ENCODE measurements around the gene NENF. TPM values are rescaled to one million over a fixed set of nuclear protein-coding genes. Genes with fewer than 3 reads are reported as not detected.
A peak's percentile ranks its signal among the peaks of the same experiment; 100 is the strongest.
"Not testable (repeated sequence)": the region's sequence is repeated elsewhere in the genome, so short reads cannot be mapped to it uniquely, and the experiment has no call there.

The NENF gene
- 19.9 and 23.3 TPM in 2 replicates for total RNA-seq

GRCh38 chr1:212432661-212433576 is at the start of gene NENF:
NENF (plus strand) TSS chr1:212432920; CDS start chr1:212432944, 24 bp downstream.
- no peak for DNase-seq (ENCODE audit: low read depth, low spot score)

DNA sequence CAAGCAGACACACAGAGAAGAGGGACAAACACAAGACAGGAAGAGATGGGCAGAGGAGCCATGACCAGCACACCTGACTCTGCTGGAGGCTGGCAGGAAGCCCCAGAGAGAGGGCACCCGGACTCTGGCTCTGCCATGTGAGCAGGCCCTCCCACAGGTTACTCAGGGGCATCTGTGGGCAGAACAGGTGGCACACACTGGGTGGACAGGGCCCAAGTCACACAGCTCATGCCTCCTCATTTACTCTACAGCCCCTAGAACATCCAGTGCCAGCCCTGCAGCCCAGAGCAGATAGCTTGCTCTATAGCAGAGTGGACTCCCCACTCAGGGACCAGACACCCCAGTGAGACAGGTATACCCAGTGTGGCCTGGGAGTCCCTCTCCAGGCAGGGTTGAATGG is 46.7 kb upstream of the NENF start:
- no peak for DNase-seq (ENCODE audit: low read depth, low spot score)

GRCh38 chr1:212388985-212389716 is 43.6 kb upstream of the NENF start:
- DNase-seq (ENCODE audit: low read depth, low spot score) = no peak

DNA sequence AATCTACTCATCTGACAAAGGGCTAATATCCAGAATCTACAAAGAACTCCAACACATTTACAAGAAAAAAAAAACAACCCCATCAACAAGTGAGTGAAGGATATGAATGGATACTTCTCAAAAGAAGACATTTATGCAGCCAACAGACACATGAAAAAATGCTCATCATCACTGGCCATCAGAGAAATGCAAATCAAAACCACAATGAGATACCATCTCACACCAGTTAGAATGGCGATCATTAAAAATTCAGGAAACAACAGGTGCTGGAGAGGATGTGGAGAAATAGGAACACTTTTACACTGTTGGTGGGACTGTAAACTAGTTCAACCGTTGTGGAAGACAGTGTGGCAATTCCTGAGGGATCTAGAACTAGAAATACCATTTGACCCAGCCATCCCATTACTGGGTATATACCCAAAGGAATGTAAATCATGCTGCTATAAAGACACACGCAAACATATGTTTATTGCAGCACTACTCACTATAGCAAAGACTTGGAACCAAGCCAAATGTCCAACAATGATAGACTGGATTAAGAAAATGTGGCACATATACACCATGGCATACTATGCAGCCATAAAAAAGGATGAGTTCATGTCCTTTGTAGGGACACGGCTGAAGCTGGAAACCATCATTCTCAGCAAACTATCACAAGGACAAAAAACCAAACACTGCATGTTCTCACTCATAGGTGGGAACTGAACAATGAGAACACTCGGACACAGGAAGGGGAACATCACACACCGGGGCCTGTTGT is 36.9 kb upstream of the NENF start:
- not testable (repeated sequence) for DNase-seq (ENCODE audit: low read depth, low spot score)

GRCh38 chr1:212396638-212397037 is 36.1 kb upstream of the NENF start:
- no peak for DNase-seq (ENCODE audit: low read depth, low spot score)

DNA sequence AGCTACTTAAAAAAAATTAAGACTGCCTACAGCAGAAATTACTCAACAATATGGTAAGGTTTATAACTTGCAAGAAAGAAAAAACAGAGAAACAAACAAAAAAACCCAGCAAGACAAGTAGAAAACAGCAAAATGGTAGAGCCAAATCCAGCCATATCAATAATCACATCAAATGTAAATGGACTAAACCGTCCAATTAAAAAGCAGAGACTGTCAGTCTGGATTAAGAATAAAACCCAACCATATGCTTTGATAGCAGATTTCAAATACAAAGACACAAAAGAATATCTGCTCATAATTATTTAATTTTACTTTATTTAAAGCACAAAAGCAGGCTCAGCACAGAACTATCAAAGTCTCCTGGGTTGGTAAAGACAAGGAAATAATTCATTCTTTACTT is 35.5 kb upstream of the NENF start:
- DNase-seq (ENCODE audit: low read depth, low spot score) = no peak

- DNase-seq (ENCODE audit: low read depth, low spot score) = no peak
These were observed 31.7 kb upstream of the NENF start for GRCh38 chr1:212401042-212401441.

DNA sequence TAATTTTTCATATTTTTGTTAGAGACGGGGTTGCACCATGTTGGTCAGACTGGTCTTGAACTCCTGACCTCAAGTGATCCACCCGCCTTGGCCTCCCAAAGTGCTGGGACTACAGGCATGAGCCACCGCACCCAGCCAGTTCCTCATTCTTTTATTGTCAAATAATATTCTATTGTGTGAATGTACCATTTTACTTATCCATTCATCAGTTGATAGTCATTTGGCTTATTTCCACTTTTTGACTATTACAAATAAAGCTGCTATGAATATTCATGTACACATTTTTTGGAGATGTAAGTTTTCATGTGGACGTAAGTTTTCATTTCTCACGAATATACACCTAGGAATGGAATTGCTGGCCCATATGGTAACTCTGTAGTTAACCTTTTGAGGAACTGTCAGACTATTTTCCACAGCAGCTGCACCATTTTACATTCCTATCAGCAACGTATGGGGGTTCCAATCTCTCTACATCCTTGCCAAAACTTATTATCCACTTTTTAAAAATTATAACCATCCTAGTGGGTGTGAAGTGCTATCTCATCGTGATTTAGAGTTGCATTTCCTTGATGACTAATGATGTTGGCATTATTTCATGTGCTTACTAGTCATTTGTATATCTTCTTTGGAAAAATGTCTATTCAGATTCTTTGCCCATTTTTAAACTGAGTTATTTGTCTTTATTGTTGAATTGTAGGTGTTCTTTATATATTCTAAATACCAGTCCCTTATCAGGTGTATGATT is 30.7 kb upstream of the NENF start:
- no peak for DNase-seq (ENCODE audit: low read depth, low spot score)

GRCh38 chr1:212402666-212403321 is 29.9 kb upstream of the NENF start:
- no peak for DNase-seq (ENCODE audit: low read depth, low spot score)

DNA sequence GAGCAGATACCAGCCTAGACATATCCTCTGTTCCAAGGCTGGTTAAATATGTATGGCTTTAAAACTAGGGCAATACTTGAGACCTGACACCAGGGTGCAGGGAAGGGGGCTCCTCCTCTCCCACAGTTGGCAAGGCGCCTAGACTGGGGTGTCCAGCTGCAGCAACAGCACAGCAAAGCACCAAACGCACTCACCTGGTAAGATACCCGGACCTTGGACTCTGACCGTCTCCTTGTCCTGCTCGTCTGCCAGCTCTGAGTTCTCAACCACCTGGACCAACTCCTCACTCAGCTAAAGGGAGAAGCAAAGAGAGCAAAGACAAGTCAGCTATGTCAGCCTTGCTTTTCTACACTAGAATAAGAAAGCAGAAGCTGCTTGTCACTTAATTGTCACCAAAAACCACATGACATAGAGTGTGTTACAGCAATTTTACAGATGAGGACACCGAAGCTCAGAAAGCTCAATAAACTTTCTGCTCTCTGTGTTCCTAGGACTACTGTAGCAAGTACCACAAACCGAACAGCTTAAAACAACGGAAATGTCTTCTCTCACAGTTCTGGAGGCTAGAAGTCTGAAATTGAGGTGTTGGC is 22.4 kb upstream of the NENF start:
- DNase-seq (ENCODE audit: low read depth, low spot score) = no peak

DNA sequence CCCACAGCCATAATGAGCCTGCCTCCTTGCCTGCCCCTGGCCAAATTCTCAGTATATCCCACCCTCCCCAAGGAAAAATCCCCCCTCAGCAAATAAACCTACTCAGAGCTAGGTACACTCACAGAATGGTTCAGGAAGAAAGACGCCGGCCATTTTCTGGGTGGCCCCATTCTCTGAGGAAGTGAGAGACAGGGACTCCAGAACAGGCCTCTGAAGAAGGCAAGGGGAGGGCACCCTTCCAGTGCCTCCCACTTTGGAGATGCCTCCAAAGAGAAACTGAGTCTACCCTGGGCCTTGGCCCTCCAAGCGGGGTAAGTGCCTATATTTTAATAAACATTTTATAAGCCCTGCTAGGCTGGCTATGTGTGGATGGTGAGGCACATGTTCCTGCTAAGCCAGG is 20.3 kb upstream of the NENF start:
- no peak for DNase-seq (ENCODE audit: low read depth, low spot score)

DNA sequence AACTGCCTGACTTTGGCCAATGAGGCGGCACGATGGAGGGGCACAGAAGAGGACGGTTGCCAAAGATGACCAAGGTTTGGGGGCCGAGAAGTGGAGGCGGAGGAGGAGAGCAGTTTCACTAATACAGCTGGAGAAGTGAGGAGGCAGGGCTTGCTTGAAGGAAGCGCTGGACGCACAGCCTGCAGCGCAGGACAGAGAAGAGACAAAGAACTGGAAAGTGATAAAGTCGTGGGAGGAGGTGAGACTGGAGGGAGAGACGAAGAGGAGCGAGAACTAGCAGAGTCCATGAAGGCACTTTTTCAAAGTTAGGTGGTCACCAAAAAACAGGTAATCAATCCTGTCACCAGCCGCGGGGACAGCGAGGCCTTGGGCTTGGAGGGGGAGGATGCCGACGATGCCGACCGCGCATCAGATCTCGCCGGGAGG is 18.8 kb upstream of the NENF start:
- no peak for DNase-seq (ENCODE audit: low read depth, low spot score)

DNA sequence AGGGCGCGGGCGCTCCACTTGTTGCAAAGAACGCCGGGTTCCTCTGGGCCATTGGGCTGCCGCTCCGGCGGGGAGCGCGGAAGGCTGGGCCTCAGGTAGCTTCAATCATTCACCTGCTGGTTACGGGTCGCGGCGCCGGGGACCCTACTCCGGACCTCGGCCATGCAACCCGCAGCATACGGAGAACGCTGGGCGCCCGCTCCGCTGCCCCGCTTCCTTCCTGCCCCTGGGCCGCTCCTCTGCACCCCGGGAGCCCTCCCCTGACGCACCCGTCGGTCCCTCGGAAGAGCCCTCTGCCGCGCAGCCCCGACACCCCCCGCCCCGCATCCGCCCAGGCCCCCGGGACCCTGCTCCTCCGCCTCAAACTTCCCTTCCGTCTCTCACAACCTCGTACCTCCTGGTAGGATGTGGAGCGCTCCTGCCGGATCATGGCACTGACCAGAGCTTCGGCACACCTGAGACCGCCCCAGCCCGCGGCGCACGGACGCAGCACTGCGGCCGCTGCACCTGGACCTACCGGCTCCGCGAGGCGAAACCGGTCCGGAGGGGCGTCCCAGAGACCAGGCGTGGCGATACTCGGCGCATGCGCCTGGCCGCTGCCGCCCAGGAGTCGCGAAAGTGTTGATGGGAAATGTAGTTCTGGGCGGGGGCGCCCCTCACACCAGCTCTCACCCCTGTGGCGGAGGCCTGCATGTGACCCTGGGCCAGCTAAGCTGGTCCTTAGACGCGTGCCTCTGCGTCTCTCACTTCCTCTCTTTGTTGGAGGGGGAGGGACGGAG is 18.2 kb upstream of the NENF start, which contains the start of gene PACC1:
TSS of gene PACC1 (minus strand) at position 559 of the 779 bp plus-strand sequence. CDS start at position 430, 129 bp downstream.
- DNase-seq (ENCODE audit: low read depth, low spot score) = peak; percentile 53

DNA sequence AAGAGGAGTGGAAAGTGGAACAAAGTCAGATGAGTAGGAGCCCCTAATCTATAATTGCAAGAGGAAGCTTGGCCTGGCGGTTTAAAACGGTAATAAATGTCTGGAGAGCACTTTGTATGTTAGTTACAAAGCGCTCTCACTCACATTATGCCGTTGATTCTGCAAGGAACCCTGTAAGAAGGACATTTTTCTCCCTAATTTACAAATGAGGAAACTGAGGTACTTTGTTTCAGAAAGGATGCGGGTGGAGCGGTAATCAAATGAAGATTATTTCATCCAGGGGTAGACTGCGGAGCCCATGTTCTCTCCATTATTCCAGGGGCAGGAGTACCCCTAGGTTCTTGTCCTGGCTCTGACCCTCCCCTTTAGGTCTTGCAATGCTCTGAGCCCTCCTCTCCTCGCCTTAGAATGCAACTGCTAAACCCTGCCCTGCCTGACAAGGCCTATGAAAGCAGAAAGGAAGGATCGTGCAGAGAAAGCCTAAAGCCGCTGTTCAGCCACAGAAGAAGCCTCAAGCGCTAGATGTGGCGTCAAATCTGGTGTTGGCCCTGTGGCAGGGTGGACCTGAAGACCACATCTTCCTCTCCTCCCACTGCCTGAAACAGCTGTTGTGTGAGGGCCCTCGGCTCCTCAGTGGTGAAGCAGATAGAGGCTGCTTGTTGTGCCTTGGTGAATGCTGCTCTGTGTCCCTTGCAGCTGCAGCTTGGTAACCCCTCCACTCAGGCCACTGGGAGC is 17.4 kb upstream of the NENF start:
- no peak for DNase-seq (ENCODE audit: low read depth, low spot score)

DNA sequence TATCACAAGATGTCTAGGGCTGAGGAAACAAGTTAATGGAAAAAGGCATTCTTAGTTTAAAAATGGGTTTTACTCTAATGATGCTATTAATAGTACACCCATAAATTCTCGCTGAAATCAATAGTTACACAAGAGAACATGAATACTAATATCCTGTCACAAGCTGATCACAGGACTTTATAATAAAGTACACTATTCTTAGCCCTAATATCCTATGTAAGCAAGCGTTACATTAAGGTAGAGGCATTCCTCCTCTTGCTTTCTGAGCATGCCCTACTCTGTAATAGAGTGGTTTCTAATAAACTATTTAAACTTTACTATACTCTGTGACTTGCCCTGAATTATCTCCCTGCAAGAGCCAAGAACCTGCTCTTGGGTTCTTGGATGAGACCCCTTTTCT is 11.6 kb upstream of the NENF start:
- DNase-seq (ENCODE audit: low read depth, low spot score) = no peak

- DNase-seq (ENCODE audit: low read depth, low spot score) = no peak
These were observed 8.8 kb upstream of the NENF start for GRCh38 chr1:212423879-212424278.

GRCh38 chr1:212428496-212428895 is 4.2 kb upstream of the NENF start:
- DNase-seq (ENCODE audit: low read depth, low spot score) = no peak

DNA sequence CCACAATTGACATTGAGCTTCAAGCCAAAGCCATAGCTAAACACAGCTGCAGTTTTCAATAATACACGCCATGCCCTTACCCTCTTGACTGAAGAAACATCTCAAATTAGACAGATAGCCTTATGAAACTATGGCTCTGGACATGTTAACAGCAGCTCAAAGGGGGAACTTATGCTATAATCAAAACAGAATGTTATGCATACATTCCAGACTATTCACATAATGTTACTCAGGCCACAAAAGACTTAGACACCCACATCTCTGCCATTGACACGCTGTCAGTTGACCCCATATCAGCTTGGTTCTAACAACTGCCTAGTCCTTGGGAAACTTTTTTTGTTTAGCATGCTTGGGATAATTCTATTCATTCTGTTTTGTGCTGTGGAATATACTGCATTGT is 2.3 kb upstream of the NENF start:
- DNase-seq (ENCODE audit: low read depth, low spot score) = no peak
